Glutamatergic neuron (in vitro differentiated cells): ENCODE data around the gene ALDH1A3. TPM values are rescaled to one million over a fixed set of nuclear protein-coding genes. Genes with fewer than 3 reads are reported as not detected.
"Not testable (repeated sequence)": the region's sequence is repeated elsewhere in the genome, so short reads cannot be mapped to it uniquely, and the experiment has no call there.

Experiments used
- DNase-seq: peaks from one replicate; pipeline ENCODE4 v3.0.0; 2022
- H3K27ac Mint-ChIP-seq: one replicate; pipeline ENCODE4 v1.8.0; 2020; ENCODE audit warnings: mild to moderate bottlenecking, mixed read lengths, inconsistent platforms; ENCODE audit not compliant: unreplicated experiment
- H3K27me3 Mint-ChIP-seq: one replicate; pipeline ENCODE4 v1.8.0; 2020; ENCODE audit warnings: mild to moderate bottlenecking, moderate library complexity, mixed read lengths, inconsistent platforms; ENCODE audit not compliant: unreplicated experiment
- H3K36me3 Mint-ChIP-seq: one replicate; pipeline ENCODE4 v1.8.0; 2020; ENCODE audit warnings: mild to moderate bottlenecking, mixed read lengths, inconsistent platforms; ENCODE audit not compliant: unreplicated experiment
- H3K4me1 Mint-ChIP-seq: one replicate; pipeline ENCODE4 v1.8.0; 2020; ENCODE audit warnings: mild to moderate bottlenecking, low read depth, mixed read lengths, inconsistent platforms; ENCODE audit not compliant: unreplicated experiment
- H3K4me3 Mint-ChIP-seq: one replicate; pipeline ENCODE4 v1.8.0; 2020; ENCODE audit warnings: mild to moderate bottlenecking, mixed read lengths, inconsistent platforms; ENCODE audit not compliant: unreplicated experiment
- H3K9me3 Mint-ChIP-seq: one replicate; pipeline ENCODE4 v1.8.0; 2020; ENCODE audit warnings: mild to moderate bottlenecking, moderate library complexity, mixed read lengths, inconsistent platforms; ENCODE audit not compliant: unreplicated experiment
- total RNA-seq: library from RNA; stranded (reverse); fragmentation: NEBNext Ultra II Directional; extraction: Animal tissue kit (Norgen Biotek cat#: 25700); gene quantifications from one replicate; pipeline ENCODE4 v1.2.1, GENCODE V29; 2021; ENCODE audit not compliant: unreplicated experiment
- TF ChIP-seq, protein P1 (sequence below): fragments of 200-600 bp; sonication (generic); IDR thresholded peaks from one replicate; pipeline ENCODE4 v1.5.0; 2021; ENCODE audit not compliant: partially characterized antibody, unreplicated experiment

The ALDH1A3 gene
- total RNA-seq, 1 donor from 2014 or later, result 2.8 TPM

DNA sequence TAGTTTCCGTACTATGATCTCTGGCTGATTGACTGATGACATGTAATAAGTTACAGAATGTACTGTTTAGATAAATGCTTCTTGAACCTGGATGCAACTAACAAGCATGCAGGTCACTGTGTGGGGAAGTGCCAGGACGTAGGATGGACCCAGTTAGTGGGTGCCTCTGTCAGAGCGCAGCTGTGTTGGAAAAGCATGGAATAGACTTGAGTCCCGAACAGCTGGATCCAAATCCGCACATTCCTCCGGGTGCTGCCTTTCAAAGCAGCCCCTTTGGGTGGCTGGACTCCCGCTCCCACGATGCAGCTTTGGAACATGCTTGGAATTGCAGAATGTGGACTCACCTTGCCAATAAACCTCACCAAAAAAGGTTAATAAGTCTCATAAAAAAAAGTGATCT is 35.5 kb upstream of the ALDH1A3 start:
- H3K36me3 Mint-ChIP-seq, result no peaks in the 10 kb centered on the region
- H3K27me3 Mint-ChIP-seq, result no peaks in the 10 kb centered on the region
- H3K27ac Mint-ChIP-seq, result no peak overlapping the region
- TF ChIP-seq, protein P1, sequence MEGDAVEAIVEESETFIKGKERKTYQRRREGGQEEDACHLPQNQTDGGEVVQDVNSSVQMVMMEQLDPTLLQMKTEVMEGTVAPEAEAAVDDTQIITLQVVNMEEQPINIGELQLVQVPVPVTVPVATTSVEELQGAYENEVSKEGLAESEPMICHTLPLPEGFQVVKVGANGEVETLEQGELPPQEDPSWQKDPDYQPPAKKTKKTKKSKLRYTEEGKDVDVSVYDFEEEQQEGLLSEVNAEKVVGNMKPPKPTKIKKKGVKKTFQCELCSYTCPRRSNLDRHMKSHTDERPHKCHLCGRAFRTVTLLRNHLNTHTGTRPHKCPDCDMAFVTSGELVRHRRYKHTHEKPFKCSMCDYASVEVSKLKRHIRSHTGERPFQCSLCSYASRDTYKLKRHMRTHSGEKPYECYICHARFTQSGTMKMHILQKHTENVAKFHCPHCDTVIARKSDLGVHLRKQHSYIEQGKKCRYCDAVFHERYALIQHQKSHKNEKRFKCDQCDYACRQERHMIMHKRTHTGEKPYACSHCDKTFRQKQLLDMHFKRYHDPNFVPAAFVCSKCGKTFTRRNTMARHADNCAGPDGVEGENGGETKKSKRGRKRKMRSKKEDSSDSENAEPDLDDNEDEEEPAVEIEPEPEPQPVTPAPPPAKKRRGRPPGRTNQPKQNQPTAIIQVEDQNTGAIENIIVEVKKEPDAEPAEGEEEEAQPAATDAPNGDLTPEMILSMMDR, result no peak
- no peaks in the 10 kb centered on the region for H3K4me1 Mint-ChIP-seq
- DNase-seq, result no peak
- no peaks in the 10 kb centered on the region for H3K9me3 Mint-ChIP-seq
- H3K4me3 Mint-ChIP-seq, result no peak overlapping the region

DNA sequence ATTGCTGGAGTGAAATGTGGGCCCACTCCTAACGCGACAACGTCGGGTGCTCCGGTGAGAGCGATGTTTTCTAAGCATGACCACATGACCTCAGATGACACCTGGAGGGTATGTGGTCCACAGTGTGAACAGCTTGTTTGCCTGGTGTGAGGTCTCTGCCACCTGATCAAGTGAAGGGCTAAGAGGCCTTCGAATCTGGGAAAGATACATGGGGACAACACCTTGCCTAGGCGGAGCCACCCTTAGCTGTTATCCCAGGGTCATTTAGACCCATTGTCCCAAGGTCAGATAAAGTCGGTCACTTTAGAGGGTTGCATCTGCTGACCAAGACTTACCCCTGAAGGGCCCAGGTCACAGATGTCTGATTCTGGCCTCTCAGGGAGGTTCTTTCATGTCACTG is 34.9 kb upstream of the ALDH1A3 start:
- Mint-ChIP-seq H3K36me3 (no peaks in the 10 kb centered on the region), H3K27ac (no peak overlapping the region), H3K4me1 (no peaks in the 10 kb centered on the region), H3K9me3 (no peaks in the 10 kb centered on the region), H3K4me3 (no peak overlapping the region), H3K27me3 (peaks cover 2% of the 10 kb centered on the region)
- no peak for DNase-seq
- TF ChIP-seq, protein P1, result no peak

DNA sequence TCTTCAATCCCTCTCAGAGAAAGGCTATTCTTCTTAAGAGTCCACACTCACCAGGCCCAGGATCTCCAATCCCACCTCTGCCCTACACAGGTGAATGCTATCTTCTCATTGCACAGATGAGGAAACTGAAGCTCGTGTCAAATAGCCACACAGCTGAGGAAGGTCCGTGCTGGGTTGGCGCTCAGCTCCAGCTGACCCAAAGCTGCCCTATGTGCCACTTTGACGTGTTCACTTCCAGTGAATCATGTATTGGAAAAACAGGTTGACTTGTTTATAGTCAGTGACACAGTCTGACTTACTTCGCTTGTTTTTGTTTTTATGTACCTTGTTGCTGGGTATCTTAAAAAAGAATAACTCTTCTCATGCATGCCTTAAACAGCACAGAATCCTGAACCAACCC is 32.4 kb upstream of the ALDH1A3 start:
- DNase-seq, result no peak
- peaks cover 2% of the 10 kb centered on the region for H3K27me3 Mint-ChIP-seq
- TF ChIP-seq, protein P1, result no peak
- no peaks in the 10 kb centered on the region for H3K4me1 Mint-ChIP-seq
- no peak overlapping the region for H3K4me3 Mint-ChIP-seq
- peaks cover 5% of the 10 kb centered on the region for H3K36me3 Mint-ChIP-seq
- no peaks in the 10 kb centered on the region for H3K9me3 Mint-ChIP-seq
- no peak overlapping the region for H3K27ac Mint-ChIP-seq

DNA sequence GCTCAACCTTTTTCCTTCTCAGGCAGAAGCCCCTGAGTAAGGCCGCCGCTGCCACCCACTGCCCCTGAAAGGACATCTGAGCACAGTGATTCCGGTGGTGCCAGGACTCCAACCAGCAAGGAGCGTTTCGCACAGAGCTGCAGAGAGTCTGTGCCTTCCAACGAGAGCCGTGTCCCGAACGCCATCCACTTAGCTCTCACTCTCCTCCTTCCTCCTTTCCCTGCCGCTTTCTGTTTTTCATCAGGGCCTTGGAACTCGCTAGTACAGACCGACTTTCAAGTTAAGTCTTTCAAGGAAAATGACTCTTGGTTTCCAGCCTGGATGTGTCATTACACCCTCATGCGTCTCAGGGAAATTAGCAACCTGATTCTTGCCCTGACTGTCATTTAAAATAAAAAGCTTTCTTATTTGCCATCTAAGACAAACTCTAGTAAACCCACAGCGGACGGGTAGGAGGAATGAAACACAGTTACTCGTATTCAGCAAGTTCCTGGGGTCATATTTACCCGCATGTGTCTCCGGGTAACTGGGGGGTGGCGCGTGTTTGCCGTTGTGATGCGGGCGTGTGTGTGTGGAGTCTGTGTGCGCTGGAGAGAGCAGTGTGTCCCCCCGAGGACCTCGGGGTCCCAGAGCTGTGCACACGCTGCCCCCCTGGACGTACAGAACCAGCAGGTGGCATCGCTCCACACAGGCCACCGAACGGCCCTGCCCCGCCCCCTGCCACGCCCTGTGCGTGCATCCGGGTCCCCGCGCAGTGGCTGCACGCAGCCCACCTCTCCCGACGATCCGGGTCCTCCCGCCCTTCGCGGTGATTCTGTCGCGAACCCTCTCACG is 30.4 kb upstream of the ALDH1A3 start:
- Mint-ChIP-seq H3K36me3 (peaks cover 5% of the 10 kb centered on the region), H3K27me3 (peaks cover 2% of the 10 kb centered on the region), H3K9me3 (peaks cover 1% of the 10 kb centered on the region), H3K27ac (no peak overlapping the region), H3K4me3 (peak overlapping the region; percentile 52), H3K4me1 (no peaks in the 10 kb centered on the region)
- peak; percentile 67 for DNase-seq
- TF ChIP-seq, protein P1, result no peak

DNA sequence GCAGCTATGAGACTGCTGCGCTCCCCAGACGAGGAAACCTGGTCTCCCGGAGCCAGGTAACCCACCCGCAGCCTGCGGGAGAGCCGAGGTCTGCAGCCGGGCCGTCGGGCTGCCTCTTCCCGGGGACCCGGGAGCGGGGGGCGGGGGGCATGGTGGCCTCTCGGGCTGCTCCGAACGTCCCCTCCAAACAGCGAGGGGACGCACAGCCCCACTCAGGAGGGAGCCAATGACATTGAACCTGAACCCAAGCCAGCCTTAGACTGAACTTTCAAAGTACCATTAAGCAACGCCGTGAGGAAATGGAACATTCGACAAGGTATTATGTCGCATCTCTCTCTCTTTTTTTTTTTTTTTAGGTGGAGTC is 29.8 kb upstream of the ALDH1A3 start:
- Mint-ChIP-seq H3K4me3 (no peak overlapping the region), H3K9me3 (peaks cover 1% of the 10 kb centered on the region), H3K36me3 (peaks cover 5% of the 10 kb centered on the region), H3K27ac (no peak overlapping the region), H3K4me1 (no peaks in the 10 kb centered on the region), H3K27me3 (peaks cover 2% of the 10 kb centered on the region)
- DNase-seq, result no peak
- TF ChIP-seq, protein P1, result no peak

DNA sequence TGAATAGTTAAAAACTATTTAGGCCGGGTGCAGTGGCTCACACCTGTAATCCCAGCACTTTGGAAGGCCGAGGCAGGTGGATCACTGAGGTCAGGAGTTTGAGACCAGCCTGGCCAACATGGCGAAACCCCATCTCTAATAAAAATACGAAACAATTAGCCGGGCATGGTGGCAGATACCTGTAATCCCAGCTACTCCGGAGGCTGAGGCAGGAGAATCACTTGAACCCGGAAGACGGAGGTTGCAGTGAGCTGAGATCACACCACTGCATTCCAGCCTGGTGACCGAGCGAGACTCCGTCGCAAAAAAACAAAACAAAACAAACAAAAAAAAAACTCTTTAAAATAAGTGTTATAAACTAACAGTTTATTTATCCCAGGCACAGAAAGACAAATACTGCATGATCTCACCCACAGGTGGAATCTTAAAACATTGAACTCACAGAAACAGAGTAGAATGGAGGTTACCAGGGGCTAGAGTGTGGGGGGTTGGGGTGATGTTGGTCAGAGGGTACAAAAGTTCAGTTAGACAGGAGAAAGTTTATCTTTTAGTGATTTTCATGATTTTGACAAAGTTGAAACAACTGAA is 28.1 kb upstream of the ALDH1A3 start:
- DNase-seq, H3K4me1 Mint-ChIP-seq, H3K27me3 Mint-ChIP-seq, H3K27ac Mint-ChIP-seq, H3K9me3 Mint-ChIP-seq, H3K4me3 Mint-ChIP-seq, H3K36me3 Mint-ChIP-seq: not testable (repeated sequence)
